PC-9 (cell line): Measurements from ENCODE around the gene SAMD1. TPM values are rescaled to one million over a fixed set of nuclear protein-coding genes. Genes with fewer than 3 reads are reported as not detected.

Source experiments
- BruUV-seq: library from RNA; stranded (reverse); fragments of 400-500 nt; replicated peaks from 2 replicates; lab custom pipeline; 2021; lab: Mats Ljungman, UMichigan
- CTCF ChIA-PET: fragments of 300-600 bp; sonication (Branson Sonifier 250); formaldehyde crosslinking; loops from one replicate; lab custom pipeline; 2022; ENCODE audit warnings: antibody characterized with exemption; lab: Charles Lee
- POLR2A ChIA-PET: fragments of 300-600 bp; sonication (Branson Sonifier 250); formaldehyde crosslinking; loops from one replicate; lab custom pipeline; 2022; ENCODE audit warnings: antibody characterized with exemption; ENCODE audit not compliant: unreplicated experiment; lab: Charles Lee
- DNase-seq, 2 experiments: peaks; one replicate each; pipeline versions ENCODE4 v3.0.0 to v3.0.0-alpha.2; 2015 to 2022; ENCODE audit warnings: mixed read lengths in 1 of 2
- H2AFZ ChIP-seq: fragments of 200-600 bp; sonication (generic); 2 replicates; pipeline ENCODE4 v1.8.1; 2017; ENCODE audit warnings: antibody characterized with exemption
- H3F3A ChIP-seq: fragments of 200-600 bp; sonication (generic); 2 replicates; pipeline ENCODE4 v1.8.1; 2017; ENCODE audit warnings: antibody characterized with exemption, mild to moderate bottlenecking, low read depth; ENCODE audit not compliant: insufficient read depth
- H3K27ac ChIP-seq: fragments of 200-600 bp; sonication (generic); 2 replicates; pipeline ENCODE4 v1.6.1; 2016; ENCODE audit warnings: mixed run types
- H3K27me3 ChIP-seq: fragments of 200-600 bp; sonication (generic); 2 replicates; pipeline ENCODE4 v1.6.1; 2016; ENCODE audit warnings: low read depth, mixed run types; ENCODE audit not compliant: insufficient read depth
- H3K36me3 ChIP-seq: fragments of 200-600 bp; sonication (generic); 2 replicates; pipeline ENCODE4 v1.6.1; 2016; ENCODE audit warnings: low read depth, mixed run types
- H3K4me1 ChIP-seq: fragments of 200-600 bp; sonication (generic); replicated peaks from 2 replicates; pipeline ENCODE4 v1.6.1; 2016; ENCODE audit warnings: mixed run types; ENCODE audit not compliant: insufficient read depth
- H3K4me2 ChIP-seq: fragments of 200-600 bp; sonication (generic); 2 replicates; pipeline ENCODE4 v1.6.1; 2017; ENCODE audit warnings: mixed run types
- H3K4me3 ChIP-seq: fragments of 200-600 bp; sonication (generic); 2 replicates; pipeline ENCODE4 v1.6.1; 2016; ENCODE audit warnings: mixed run types
- H3K79me2 ChIP-seq: fragments of 200-600 bp; sonication (generic); 2 replicates; pipeline ENCODE4 v1.6.1; 2017; ENCODE audit warnings: low read depth, mixed run types
- H3K9me2 ChIP-seq: fragments of 200-600 bp; sonication (generic); 2 replicates; pipeline ENCODE4 v1.8.1; 2017; ENCODE audit warnings: mild to moderate bottlenecking; ENCODE audit not compliant: insufficient read depth
- H3K9me3 ChIP-seq: fragments of 200-600 bp; sonication (generic); 2 replicates; pipeline ENCODE4 v1.8.1; 2016; ENCODE audit warnings: low read depth; ENCODE audit not compliant: insufficient read depth
- H4K20me1 ChIP-seq: fragments of 200-600 bp; sonication (generic); 2 replicates; pipeline ENCODE4 v1.8.1; 2017; ENCODE audit not compliant: insufficient read depth
- EZH2 ChIP-seq: fragments of 200-600 bp; sonication (generic); IDR thresholded peaks from 2 replicates; pipeline ENCODE4 v1.8.0; 2017; ENCODE audit warnings: antibody characterized with exemption, low read depth
- intact Hi-C: fragments of 100-400 bp; cut with micrococcal nuclease; formaldehyde crosslinking; loops from one replicate; pipeline ENCODE4 v1.10.0; 2022; ENCODE audit not compliant: unreplicated experiment
- total RNA-seq: library from RNA; stranded (reverse); gene quantifications from 2 replicates; pipeline ENCODE4 v1.2.3, GENCODE V29; 2021
- TF ChIP-seq, protein P1 (sequence below): fragments of 200-600 bp; sonication (generic); conservative IDR thresholded peaks from 2 replicates; pipeline ENCODE4 v1.6.1; 2017; ENCODE audit warnings: mixed run types, antibody characterized with exemption, mild to moderate bottlenecking, moderate library complexity

SAMD1 gene
- total RNA-seq, 1 experiment from 2014 or later = 50.3 TPM

- Histone ChIP-seq H3K4me3 (peak overlapping the region; percentile 82), H3K9me2 (no peaks in the 10 kb centered on the region), H4K20me1 (no peaks in the 10 kb centered on the region), H3K79me2 (peaks cover 20% of the 10 kb centered on the region), H3F3A (peaks cover 46% of the 10 kb centered on the region), H3K27ac (no peak overlapping the region), H3K27me3 (no peaks in the 10 kb centered on the region), H3K9me3 (no peaks in the 10 kb centered on the region), H3K4me2 (peak overlapping the region; percentile 90), H3K4me1 (peaks cover 21% of the 10 kb centered on the region), H2AFZ (peak overlapping the region; percentile 73; the same call in 1 of the 2 replicates), H3K36me3 (no peaks in the 10 kb centered on the region)
- TF ChIP-seq, protein P1, sequence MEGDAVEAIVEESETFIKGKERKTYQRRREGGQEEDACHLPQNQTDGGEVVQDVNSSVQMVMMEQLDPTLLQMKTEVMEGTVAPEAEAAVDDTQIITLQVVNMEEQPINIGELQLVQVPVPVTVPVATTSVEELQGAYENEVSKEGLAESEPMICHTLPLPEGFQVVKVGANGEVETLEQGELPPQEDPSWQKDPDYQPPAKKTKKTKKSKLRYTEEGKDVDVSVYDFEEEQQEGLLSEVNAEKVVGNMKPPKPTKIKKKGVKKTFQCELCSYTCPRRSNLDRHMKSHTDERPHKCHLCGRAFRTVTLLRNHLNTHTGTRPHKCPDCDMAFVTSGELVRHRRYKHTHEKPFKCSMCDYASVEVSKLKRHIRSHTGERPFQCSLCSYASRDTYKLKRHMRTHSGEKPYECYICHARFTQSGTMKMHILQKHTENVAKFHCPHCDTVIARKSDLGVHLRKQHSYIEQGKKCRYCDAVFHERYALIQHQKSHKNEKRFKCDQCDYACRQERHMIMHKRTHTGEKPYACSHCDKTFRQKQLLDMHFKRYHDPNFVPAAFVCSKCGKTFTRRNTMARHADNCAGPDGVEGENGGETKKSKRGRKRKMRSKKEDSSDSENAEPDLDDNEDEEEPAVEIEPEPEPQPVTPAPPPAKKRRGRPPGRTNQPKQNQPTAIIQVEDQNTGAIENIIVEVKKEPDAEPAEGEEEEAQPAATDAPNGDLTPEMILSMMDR = no peak
- TF ChIP-seq EZH2 = no peak
- intact Hi-C loops = loop anchor here (2.0 to 5.0 kb wide), 2 partner anchors 26 to 34 kb away; partner anchors contain the start of gene SAMD1
- BruUV-seq = no TSS peak
- CTCF ChIA-PET = interaction anchor here (0.6 kb wide), 1 partner anchor 81 kb away, joined by 3 read pairs; no protein-coding TSS in a partner anchor
- POLR2A ChIA-PET = interaction anchor here (0.8 kb wide), 1 partner anchor 287 kb away, joined by 6 read pairs; no protein-coding TSS in a partner anchor
- DNase-seq = no peak
These were observed 26.0 kb upstream of the SAMD1 start for GRCh38 chr19:14116525-14116917.

DNA sequence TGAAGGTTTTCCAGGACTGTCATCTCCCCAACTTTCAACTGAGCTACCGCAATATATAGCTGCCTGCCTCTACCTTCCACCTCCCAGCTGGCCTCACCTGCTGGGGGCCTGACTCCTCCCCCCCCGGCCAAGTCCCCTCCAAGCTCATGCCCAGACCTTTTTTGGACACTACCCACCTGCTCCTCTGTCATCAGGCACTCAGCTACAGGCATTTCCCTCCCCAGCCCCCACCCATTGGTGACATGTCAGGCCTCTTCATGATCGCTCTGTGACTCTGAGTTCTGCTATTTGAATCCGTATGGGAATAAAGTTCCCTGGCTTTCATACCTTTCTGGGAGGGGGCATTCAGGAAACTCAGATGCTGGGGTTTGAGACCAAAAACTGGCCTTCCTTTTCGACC lies 25.2 kb upstream of the SAMD1 start:
- Histone ChIP-seq H3K9me2 (no peaks in the 10 kb centered on the region), H3K79me2 (peaks cover 20% of the 10 kb centered on the region), H2AFZ (no peak overlapping the region), H3K9me3 (no peaks in the 10 kb centered on the region), H3K27ac (no peak overlapping the region), H4K20me1 (no peaks in the 10 kb centered on the region), H3K4me2 (peak overlapping the region; percentile 90; the same call in 1 of the 2 replicates), H3K27me3 (no peaks in the 10 kb centered on the region), H3K36me3 (no peaks in the 10 kb centered on the region), H3K4me1 (peaks cover 21% of the 10 kb centered on the region), H3K4me3 (no peak overlapping the region), H3F3A (peaks cover 41% of the 10 kb centered on the region)
- POLR2A ChIA-PET = interaction anchor here (0.8 kb wide), 1 partner anchor 288 kb away, joined by 6 read pairs; no protein-coding TSS in a partner anchor
- BruUV-seq = no TSS peak
- DNase-seq = no peak
- intact Hi-C loops = loop anchor here (2.0 to 5.0 kb wide), 2 partner anchors 25 to 33 kb away; partner anchors contain the start of gene SAMD1
- no peak for TF ChIP-seq EZH2
- TF ChIP-seq, protein P1 = no peak
- CTCF ChIA-PET = interaction anchor here (0.6 to 0.7 kb wide), 4 partner anchors 11 to 34 kb away, joined by 3 to 8 read pairs (median 4); no protein-coding TSS in a partner anchor

- Histone ChIP-seq H3K36me3 (no peaks in the 10 kb centered on the region), H3K27me3 (no peaks in the 10 kb centered on the region), H4K20me1 (no peaks in the 10 kb centered on the region), H3K4me3 (no peak overlapping the region), H3K9me3 (no peaks in the 10 kb centered on the region), H3K27ac (no peak overlapping the region), H3K4me1 (peaks cover 21% of the 10 kb centered on the region), H3K79me2 (peaks cover 20% of the 10 kb centered on the region), H3F3A (peaks cover 37% of the 10 kb centered on the region), H3K9me2 (no peaks in the 10 kb centered on the region), H3K4me2 (no peak overlapping the region), H2AFZ (no peak overlapping the region)
- TF ChIP-seq, protein P1 = peak; percentile 76
- TF ChIP-seq EZH2 = no peak
- ChIA-PET CTCF (interaction anchor here (0.6 to 1.1 kb wide), 4 partner anchors 22 to 839 kb away, joined by 3 to 9 read pairs (median 3); partner anchors contain the start of gene ASF1B), POLR2A (interaction anchor here (0.7 kb wide), 1 partner anchor 435 kb away, joined by 5 read pairs; no protein-coding TSS in a partner anchor)
- BruUV-seq = no TSS peak
- intact Hi-C loops = loop anchor here (5.0 kb wide), 1 partner anchor 33 kb away; no protein-coding TSS in a partner anchor
- peak; percentile 30 to 46 for DNase-seq
These were observed 24.3 kb upstream of the SAMD1 start for GRCh38 chr19:14114854-14115253.
